NCI-H146 (cell line): ENCODE data around the gene UBLCP1.
"Not testable (repeated sequence)": the region's sequence is repeated elsewhere in the genome, so short reads cannot be mapped to it uniquely, and the experiment has no call there.

Experiments used
- DNase-seq: peaks from one replicate; lab custom pipeline; 2025; lab: John Stamatoyannopoulos, UW

Gene UBLCP1

GRCh38 chr5:159262859-159263568, at the start of gene UBLCP1:
UBLCP1 (plus strand) TSS chr5:159263290; CDS start chr5:159268916, 5,626 bp downstream.
- DNase-seq, result peak; percentile 80

- DNase-seq, result no peak
Measured at GRCh38 chr5:159214486-159215271, 48.4 kb upstream of the UBLCP1 start.

GRCh38 chr5:159215886-159216285, 47.2 kb upstream of the UBLCP1 start:
- DNase-seq, result no peak

- DNase-seq, result no peak
Measured at GRCh38 chr5:159216454-159216853, 46.6 kb upstream of the UBLCP1 start.

GRCh38 chr5:159217236-159217635, 45.9 kb upstream of the UBLCP1 start:
- DNase-seq, result no peak

GRCh38 chr5:159218595-159219023, 44.5 kb upstream of the UBLCP1 start:
- DNase-seq, result no peak

- DNase-seq, result no peak
Measured at GRCh38 chr5:159220206-159220605, 42.9 kb upstream of the UBLCP1 start.

- no peak for DNase-seq
Measured at GRCh38 chr5:159223469-159223868, 39.6 kb upstream of the UBLCP1 start.

GRCh38 chr5:159224471-159224870, 38.6 kb upstream of the UBLCP1 start:
- no peak for DNase-seq

- no peak for DNase-seq
Measured at GRCh38 chr5:159226451-159226850, 36.6 kb upstream of the UBLCP1 start.

GRCh38 chr5:159227452-159227851, 35.6 kb upstream of the UBLCP1 start:
- DNase-seq, result no peak

GRCh38 chr5:159228097-159228496, 35.0 kb upstream of the UBLCP1 start:
- DNase-seq, result peak; percentile 47

- peak; percentile 8 for DNase-seq
Measured at GRCh38 chr5:159230657-159231056, 32.4 kb upstream of the UBLCP1 start.

GRCh38 chr5:159231167-159231566, 31.9 kb upstream of the UBLCP1 start:
- no peak for DNase-seq

- DNase-seq, result not testable (repeated sequence)
Measured at GRCh38 chr5:159235871-159236520, 27.1 kb upstream of the UBLCP1 start.

GRCh38 chr5:159240301-159240870, 22.7 kb upstream of the UBLCP1 start:
- no peak for DNase-seq

- DNase-seq, result no peak
Measured at GRCh38 chr5:159241946-159242552, 21.0 kb upstream of the UBLCP1 start.

GRCh38 chr5:159242656-159243055, 20.4 kb upstream of the UBLCP1 start:
- DNase-seq, result no peak

- no peak for DNase-seq
Measured at GRCh38 chr5:159243385-159243784, 19.7 kb upstream of the UBLCP1 start.

GRCh38 chr5:159244163-159244562, 18.9 kb upstream of the UBLCP1 start:
- no peak for DNase-seq

- no peak for DNase-seq
Measured at GRCh38 chr5:159244890-159245289, 18.2 kb upstream of the UBLCP1 start.

- DNase-seq, result no peak
Measured at GRCh38 chr5:159249158-159249557, 13.9 kb upstream of the UBLCP1 start.
